Measurements from ENCODE around the gene C9orf153.

The C9orf153 gene

GRCh38 chr9:86230858-86231257 is 28.6 kb downstream of the C9orf153 start:
- ChIA-PET CTCF (no interaction called here), POLR2A (no interaction called here)
- DNase-seq (ENCODE audit: extremely low spot score): no peak
- TF ChIP-seq HDGF (IDR thresholded peaks at IDR 0.05; ENCODE audit: borderline replicate concordance): no peak
- no peak for TF ChIP-seq FOXA1 (IDR thresholded peaks at IDR 0.05)
- no peak for TF ChIP-seq NFRKB (IDR thresholded peaks at IDR 0.05)
- TF ChIP-seq CTBP1 (IDR thresholded peaks at IDR 0.05; ENCODE audit: borderline replicate concordance): no peak
- TF ChIP-seq SUZ12 (IDR thresholded peaks at IDR 0.05): no peak
- no peak for TF ChIP-seq L3MBTL2 (conservative IDR thresholded peaks at IDR 0.05)
- no peak for TF ChIP-seq BHLHE40 (IDR thresholded peaks at IDR 0.05; ENCODE audit: borderline replicate concordance)
- TF ChIP-seq ARNT (IDR thresholded peaks at IDR 0.05): no peak
- no peak for TF ChIP-seq FOXK2 (IDR thresholded peaks at IDR 0.05)
- no peak for TF ChIP-seq PKNOX1 (IDR thresholded peaks at IDR 0.05)
- no peak for TF ChIP-seq ZNF384 (IDR thresholded peaks at IDR 0.05)
- no peak for TF ChIP-seq ELF4 (IDR thresholded peaks at IDR 0.05)
- TF ChIP-seq LEF1 (IDR thresholded peaks at IDR 0.05; ENCODE audit: borderline replicate concordance): no peak
- no peak for TF ChIP-seq FOXM1 (IDR thresholded peaks at IDR 0.05; ENCODE audit: borderline replicate concordance)
- no peak for TF ChIP-seq SP1 (IDR thresholded peaks at IDR 0.05)
- TF ChIP-seq TARDBP (IDR thresholded peaks at IDR 0.05): no peak

GRCh38 chr9:86222667-86223066 is 36.8 kb downstream of the C9orf153 start:
- no peak for TF ChIP-seq PKNOX1 (IDR thresholded peaks at IDR 0.05)
- TF ChIP-seq FOXA1 (IDR thresholded peaks at IDR 0.05): no peak
- no peak for TF ChIP-seq BHLHE40 (IDR thresholded peaks at IDR 0.05; ENCODE audit: borderline replicate concordance)
- TF ChIP-seq ARNT (IDR thresholded peaks at IDR 0.05): no peak
- no peak for TF ChIP-seq FOXK2 (IDR thresholded peaks at IDR 0.05)
- no peak for TF ChIP-seq ZNF384 (IDR thresholded peaks at IDR 0.05)
- TF ChIP-seq CTBP1 (IDR thresholded peaks at IDR 0.05; ENCODE audit: borderline replicate concordance): no peak
- TF ChIP-seq SUZ12 (IDR thresholded peaks at IDR 0.05): no peak
- no peak for TF ChIP-seq NFRKB (IDR thresholded peaks at IDR 0.05)
- TF ChIP-seq LEF1 (IDR thresholded peaks at IDR 0.05; ENCODE audit: borderline replicate concordance): no peak
- TF ChIP-seq FOXM1 (IDR thresholded peaks at IDR 0.05; ENCODE audit: borderline replicate concordance): no peak
- no peak for TF ChIP-seq TARDBP (IDR thresholded peaks at IDR 0.05)
- no peak for TF ChIP-seq HDGF (IDR thresholded peaks at IDR 0.05; ENCODE audit: borderline replicate concordance)
- TF ChIP-seq L3MBTL2 (conservative IDR thresholded peaks at IDR 0.05): no peak
- TF ChIP-seq ELF4 (IDR thresholded peaks at IDR 0.05): no peak
- CTCF ChIA-PET: no interaction called here
- POLR2A ChIA-PET: no interaction called here

GRCh38 chr9:86219606-86220005 is 39.9 kb downstream of the C9orf153 start:
- CTCF ChIA-PET: interaction anchor here (0.7 kb wide), 1 partner anchor 182 kb away, joined by 4 read pairs; no protein-coding TSS in a partner anchor
- POLR2A ChIA-PET: no interaction called here
- no peak for DNase-seq (ENCODE audit: extremely low spot score)
- TF ChIP-seq TARDBP (IDR thresholded peaks at IDR 0.05): no peak
- TF ChIP-seq HDGF (IDR thresholded peaks at IDR 0.05; ENCODE audit: borderline replicate concordance): no peak
- no peak for TF ChIP-seq PKNOX1 (IDR thresholded peaks at IDR 0.05)
- TF ChIP-seq SUZ12 (IDR thresholded peaks at IDR 0.05): no peak
- no peak for TF ChIP-seq FOXK2 (IDR thresholded peaks at IDR 0.05)

More at GRCh38 chr9:86222667-86223066, 36.8 kb downstream of the C9orf153 start:
- no peak for DNase-seq (ENCODE audit: extremely low spot score)

- ChIA-PET CTCF (no interaction called here), POLR2A (interaction anchor here (0.6 kb wide), 1 partner anchor 421 kb away, joined by 3 read pairs; no protein-coding TSS in a partner anchor)
- no peak for TF ChIP-seq ELF4 (IDR thresholded peaks at IDR 0.05)
- no peak for DNase-seq (ENCODE audit: extremely low spot score)
Observed at GRCh38 chr9:86217076-86217755, 42.2 kb downstream of the C9orf153 start.

- TF ChIP-seq BHLHE40 (IDR thresholded peaks at IDR 0.05; ENCODE audit: borderline replicate concordance) (no peak), SP1 (IDR thresholded peaks at IDR 0.05) (no peak), PKNOX1 (IDR thresholded peaks at IDR 0.05) (no peak), LEF1 (IDR thresholded peaks at IDR 0.05; ENCODE audit: borderline replicate concordance) (no peak), CTBP1 (IDR thresholded peaks at IDR 0.05; ENCODE audit: borderline replicate concordance) (no peak), ZNF384 (IDR thresholded peaks at IDR 0.05) (no peak), ARNT (IDR thresholded peaks at IDR 0.05) (no peak), TARDBP (IDR thresholded peaks at IDR 0.05) (no peak), SUZ12 (IDR thresholded peaks at IDR 0.05) (no peak), FOXA1 (IDR thresholded peaks at IDR 0.05) (no peak), FOXK2 (IDR thresholded peaks at IDR 0.05) (no peak), FOXM1 (IDR thresholded peaks at IDR 0.05; ENCODE audit: borderline replicate concordance) (no peak), ELF4 (IDR thresholded peaks at IDR 0.05) (no peak), HDGF (IDR thresholded peaks at IDR 0.05; ENCODE audit: borderline replicate concordance) (no peak), NFRKB (IDR thresholded peaks at IDR 0.05) (no peak), L3MBTL2 (conservative IDR thresholded peaks at IDR 0.05) (no peak)
- CTCF ChIA-PET: no interaction called here
- DNase-seq (ENCODE audit: extremely low spot score): no peak
- POLR2A ChIA-PET: no interaction called here
Observed at GRCh38 chr9:86207193-86207592, 52.3 kb downstream of the C9orf153 start.
